ENCODE results near the gene TRIM56. TPM values are rescaled to one million over a fixed set of nuclear protein-coding genes. Genes with fewer than 3 reads are reported as not detected.

Gene TRIM56
- total and polyA plus RNA-seq, 7 donors: 6.0 to 25.6 (median 13.2) TPM

- H3K27ac ChIP-seq: peak overlapping the region; percentile 85 to 91 (median 88)
- H3K36me3 ChIP-seq: peaks cover 16 to 30% (median 20%) of the 10 kb centered on the region in 4 donors
- WGBS, 2 donors: 34 to 55% methylated on average over 5 of the region's 5 CpGs
- no peak for DNase-seq
- H3K4me1 ChIP-seq: peaks cover 0 to 36% (median 24%) of the 10 kb centered on the region in 4 donors
- H3K4me3 ChIP-seq: peak overlapping the region; percentile 64 to 74 (median 70)
- intact Hi-C loops (cut with DNase I): loop anchor here (2.0 to 5.0 kb wide), 2 partner anchors 14 to 283 kb away; no protein-coding TSS in a partner anchor
- H3K27me3 ChIP-seq: no peaks in the 10 kb centered on the region
- H3K9me3 ChIP-seq: no peaks in the 10 kb centered on the region
- TF ChIP-seq EP300 (IDR thresholded peaks at IDR 0.05): no peak
- TF ChIP-seq POLR2AphosphoS5 (IDR thresholded peaks at IDR 0.05): no peak
- TF ChIP-seq CTCF (IDR thresholded peaks at IDR 0.05): no peak
- no peak for TF ChIP-seq POLR2A (IDR thresholded peaks at IDR 0.05)
These were observed 468 bp upstream of the TRIM56 start for GRCh38 chr7:101084865-101085161.

- Histone ChIP-seq H3K27ac (no peak overlapping the region), H3K4me1 (peaks cover 0 to 36% (median 24%) of the 10 kb centered on the region in 4 donors), H3K4me3 (no peak overlapping the region), H3K36me3 (peaks cover 16 to 43% (median 20%) of the 10 kb centered on the region in 4 donors), H3K27me3 (no peaks in the 10 kb centered on the region), H3K9me3 (no peaks in the 10 kb centered on the region)
- intact Hi-C loops (cut with DNase I): no loop called here
- no peak for TF ChIP-seq CTCF (IDR thresholded peaks at IDR 0.05)
- TF ChIP-seq EP300 (IDR thresholded peaks at IDR 0.05): no peak
- no peak for TF ChIP-seq POLR2A (IDR thresholded peaks at IDR 0.05)
- no peak for TF ChIP-seq POLR2AphosphoS5 (IDR thresholded peaks at IDR 0.05)
- WGBS, 2 donors: 94 to 97% methylated on average over 45 of the region's 45 CpGs
- no peak for DNase-seq
These were observed 2.2 kb downstream of the TRIM56 start for GRCh38 chr7:101087334-101088068.

GRCh38 chr7:101088069-101088425 lies 2.8 kb downstream of the TRIM56 start:
- H3K27ac ChIP-seq: no peak overlapping the region
- WGBS, 2 donors: 94 to 95% methylated on average over 21 of the region's 21 CpGs
- no peak for DNase-seq
- intact Hi-C loops (cut with DNase I): no loop called here
- H3K4me1 ChIP-seq: peaks cover 0 to 36% (median 24%) of the 10 kb centered on the region in 4 donors
- H3K27me3 ChIP-seq: no peaks in the 10 kb centered on the region
- no peaks in the 10 kb centered on the region for H3K9me3 ChIP-seq
- TF ChIP-seq POLR2A (IDR thresholded peaks at IDR 0.05): no peak
- no peak for TF ChIP-seq CTCF (IDR thresholded peaks at IDR 0.05)
- TF ChIP-seq POLR2AphosphoS5 (IDR thresholded peaks at IDR 0.05): no peak
- no peak for TF ChIP-seq EP300 (IDR thresholded peaks at IDR 0.05)
- peaks cover 16 to 43% (median 20%) of the 10 kb centered on the region in 4 donors for H3K36me3 ChIP-seq
- H3K4me3 ChIP-seq: no peak overlapping the region

GRCh38 chr7:101088858-101089529 lies 3.7 kb downstream of the TRIM56 start:
- Histone ChIP-seq H3K4me1 (peaks cover 0 to 43% (median 24%) of the 10 kb centered on the region in 4 donors), H3K9me3 (no peaks in the 10 kb centered on the region), H3K27me3 (no peaks in the 10 kb centered on the region), H3K4me3 (no peak overlapping the region), H3K27ac (no peak overlapping the region), H3K36me3 (peaks cover 16 to 43% (median 20%) of the 10 kb centered on the region in 4 donors)
- no peak for TF ChIP-seq EP300 (IDR thresholded peaks at IDR 0.05)
- TF ChIP-seq POLR2A (IDR thresholded peaks at IDR 0.05): no peak
- no peak for TF ChIP-seq POLR2AphosphoS5 (IDR thresholded peaks at IDR 0.05)
- no peak for TF ChIP-seq CTCF (IDR thresholded peaks at IDR 0.05)
- DNase-seq: no peak
- WGBS, 2 donors: 97% methylated on average over 41 of the region's 41 CpGs
- intact Hi-C loops (cut with DNase I): no loop called here
